Heart right ventricle (tissue), 16 donors: ENCODE measurements around the gene NEU3. TPM values are rescaled to one million over a fixed set of nuclear protein-coding genes. Genes with fewer than 3 reads are reported as not detected.

Experiments
- ATAC-seq, 8 donors: fragments of 200-7000 bp; cut with Tn5 transposase; one replicate each; pipeline ENCODE4 v1.9.1; 2020; ENCODE audit warnings: mild to moderate bottlenecking in 8 of 8, moderate library complexity in 8 of 8, moderate number of reproducible peaks in 1 of 8
- DNase-seq, 2 donors: peaks; one replicate each; pipeline ENCODE4 v3.0.0-alpha.2; 2020
- H3K27ac ChIP-seq, 10 donors: fragments of 200-600 bp; sonication (generic) in 2 of 10; one replicate each; pipeline versions ENCODE4 v1.5.0 to v1.8.0; 2020 to 2022; ENCODE audit warnings: mild to moderate bottlenecking in 3 of 10
- H3K27me3 ChIP-seq, 7 donors: fragments of 200-600 bp; one replicate each; pipeline ENCODE4 v1.8.0; 2021 to 2022; ENCODE audit warnings: mild to moderate bottlenecking in 2 of 7
- H3K36me3 ChIP-seq, 9 donors: fragments of 200-600 bp; sonication (generic) in 1 of 9; one replicate each; pipeline versions ENCODE4 v1.5.0 to v1.8.0; 2020 to 2022; ENCODE audit warnings: mild to moderate bottlenecking in 2 of 9
- H3K4me1 ChIP-seq, 9 donors: fragments of 200-600 bp; sonication (generic) in 1 of 9; one replicate each; pipeline versions ENCODE4 v1.5.0 to v1.8.0; 2020 to 2022; ENCODE audit warnings: mild to moderate bottlenecking in 4 of 9
- H3K4me3 ChIP-seq, 10 donors: fragments of 200-600 bp; sonication (generic) in 2 of 10; one replicate each; pipeline versions ENCODE4 v1.5.0 to v1.8.0; 2020 to 2022; ENCODE audit warnings: mild to moderate bottlenecking in 7 of 10, moderate library complexity in 2 of 10
- H3K9me3 ChIP-seq, 11 donors: fragments of 200-600 bp in 10 of 11; sonication (generic) in 2 of 11; one replicate each; pipeline versions ENCODE4 v1.5.0 to v1.8.0; 2013 to 2022; ENCODE audit warnings: mild to moderate bottlenecking in 2 of 11, control low read depth in 1 of 11, moderate library complexity in 1 of 11
- WGBS, 2 donors: extraction: QIAGEN DNeasy Blood & Tissue Kit; methylation state at CpG; one replicate each; pipeline ENCODE4 v1.1.7; 2013; ENCODE audit warnings: inconsistent platforms in 1 of 2; 5-methylcytosine and 5-hydroxymethylcytosine counted together
- intact Hi-C, 10 donors: fragments of 100-400 bp; cut with DNase I; formaldehyde crosslinking; loops; one replicate each; pipeline versions ENCODE4 v1.11.1 to v1.14.2; 2022
- polyA plus RNA-seq, 2 donors: library from polyadenylated mRNA; stranded (reverse); fragments of 200-250 nt; gene quantifications; one replicate each; pipeline ENCODE4 v1.2.3, GENCODE V29; 2013
- total RNA-seq, 10 donors: library from RNA; stranded (reverse); fragmentation: NEBNext Ultra II Directional in 3 of 10; extraction: Animal tissue kit (Norgen Biotek cat#: 25700) in 3 of 10; gene quantifications; one replicate each; pipeline versions ENCODE4 v1.2.1 to v1.2.4, GENCODE V29; 2021 to 2023
- TF ChIP-seq, protein P1 (sequence below), 9 donors: fragments of 200-600 bp; sonication (generic) in 2 of 9; IDR thresholded peaks; one replicate each; pipeline versions ENCODE4 v1.5.0 to v1.8.0; 2021 to 2022; ENCODE audit warnings: antibody characterized with exemption in 9 of 9, mild to moderate bottlenecking in 5 of 9, moderate library complexity in 1 of 9
- donor health status: Arrhythmogenic right ventricular cardiomyopathy.
- donor health status: ischemic (EF 13 %, LVEDD 7.1; RV severe dilation, severe dysfunction).
- donor health status: healthy with polysubstance abuse.
- donor health status: DM: no; HTN: yes; CAD: no.
- donor health status: DM: no; HTN: no; CAD: no.
- donor health status: ischemic (EF 25% LVEDD 6.9; RV normal size, moderate dysfunction).
- donor health status: ischemic (EF 25% LVEDD 5.7; RV mildly dilated, moderate dysfunction).
- donor health status: healthy.
- donor health status: DM: yes; HTN: yes; CAD: no.
- donor health status: Ischemic cardiomyopathy.
- donor health status: ischemic (EF 35%, LVEDD 5.7; RV mildly dilated, moderate dysfunction).
- donor health status: nonischemic (EF 11% LVEDD 7.7; RV severe dilation, severe dysfunction).
- donor health status: DM: yes; HTN: yes; CAD: no.
- donor health status: PGD.
- donor health status: ischemic (EF 29% LVEDD 5.4; RV normal size, mild dysfunction).
- donor health status: nonischemic (EF 23%, LVEDD 6.1; RV moderate dilation, normal function).

Gene NEU3
- total and polyA plus RNA-seq, 12 donors, result 2.6 to 16.1 (median 9.2) TPM

DNA sequence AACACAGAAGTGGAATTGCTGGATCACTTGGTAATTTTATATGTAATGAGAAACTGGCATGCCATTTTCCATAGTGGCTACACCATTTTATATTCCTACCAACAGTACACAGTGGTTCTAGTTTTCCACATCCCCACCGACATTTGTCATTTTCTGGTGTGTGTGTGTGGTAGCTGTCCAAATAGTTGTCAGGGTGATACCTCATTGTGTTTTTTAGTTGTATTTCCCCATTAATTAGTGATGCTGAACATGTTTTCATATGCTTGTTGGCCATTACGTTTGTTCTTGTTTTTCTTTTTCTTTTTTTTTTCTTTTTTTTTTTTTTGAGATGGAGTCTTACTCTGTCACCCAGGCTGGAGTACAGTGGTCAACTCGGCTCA lies 12.2 kb downstream of the NEU3 start:
- 90 to 96% methylated on average over 3 of the region's 3 CpGs for WGBS, 2 donors
- H3K4me1 ChIP-seq, result no peaks in the 10 kb centered on the region

DNA sequence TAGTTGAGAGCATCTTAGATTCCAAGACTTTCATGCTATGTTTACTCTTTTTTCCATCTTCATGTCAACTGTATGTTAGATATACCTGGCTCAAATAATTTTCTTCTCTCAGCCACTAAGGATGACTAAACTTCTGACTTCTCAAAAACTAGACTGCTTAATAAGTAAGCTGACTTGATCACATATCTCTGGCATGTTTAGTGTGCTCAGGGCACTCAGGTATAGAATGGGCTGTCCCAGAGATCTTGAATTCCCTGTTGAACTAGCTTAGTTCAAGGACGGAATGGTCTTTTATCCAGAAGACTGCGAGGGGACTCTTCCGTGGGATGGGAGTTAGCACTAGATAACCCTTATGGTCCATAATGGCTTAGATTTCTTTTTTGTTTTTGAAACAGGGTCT lies 13.0 kb downstream of the NEU3 start:
- H3K36me3 ChIP-seq, result peaks cover 0 to 45% (median 15%) of the 10 kb centered on the region in 9 donors
- H3K4me1 ChIP-seq, result no peaks in the 10 kb centered on the region
- intact Hi-C loops, result no loop called here
- no peak overlapping the region for H3K4me3 ChIP-seq
- H3K27ac ChIP-seq, result no peak overlapping the region
- ATAC-seq (no peak), DNase-seq (no peak)
- H3K27me3 ChIP-seq, result no peaks in the 10 kb centered on the region
- H3K9me3 ChIP-seq, result no peaks in the 10 kb centered on the region
- 90 to 96% methylated on average over 3 of the region's 3 CpGs for WGBS, 2 donors
- TF ChIP-seq, protein P1, sequence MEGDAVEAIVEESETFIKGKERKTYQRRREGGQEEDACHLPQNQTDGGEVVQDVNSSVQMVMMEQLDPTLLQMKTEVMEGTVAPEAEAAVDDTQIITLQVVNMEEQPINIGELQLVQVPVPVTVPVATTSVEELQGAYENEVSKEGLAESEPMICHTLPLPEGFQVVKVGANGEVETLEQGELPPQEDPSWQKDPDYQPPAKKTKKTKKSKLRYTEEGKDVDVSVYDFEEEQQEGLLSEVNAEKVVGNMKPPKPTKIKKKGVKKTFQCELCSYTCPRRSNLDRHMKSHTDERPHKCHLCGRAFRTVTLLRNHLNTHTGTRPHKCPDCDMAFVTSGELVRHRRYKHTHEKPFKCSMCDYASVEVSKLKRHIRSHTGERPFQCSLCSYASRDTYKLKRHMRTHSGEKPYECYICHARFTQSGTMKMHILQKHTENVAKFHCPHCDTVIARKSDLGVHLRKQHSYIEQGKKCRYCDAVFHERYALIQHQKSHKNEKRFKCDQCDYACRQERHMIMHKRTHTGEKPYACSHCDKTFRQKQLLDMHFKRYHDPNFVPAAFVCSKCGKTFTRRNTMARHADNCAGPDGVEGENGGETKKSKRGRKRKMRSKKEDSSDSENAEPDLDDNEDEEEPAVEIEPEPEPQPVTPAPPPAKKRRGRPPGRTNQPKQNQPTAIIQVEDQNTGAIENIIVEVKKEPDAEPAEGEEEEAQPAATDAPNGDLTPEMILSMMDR (IDR thresholded peaks at IDR 0.05), result no peak

More for the DNA sequence above, 12.2 kb downstream of the NEU3 start:
- ATAC-seq (no peak), DNase-seq (no peak)
- peaks cover 0 to 42% (median 8%) of the 10 kb centered on the region in 9 donors for H3K36me3 ChIP-seq
- no peak overlapping the region for H3K4me3 ChIP-seq
- no peak overlapping the region for H3K27ac ChIP-seq
- no peaks in the 10 kb centered on the region for H3K9me3 ChIP-seq
- intact Hi-C loops, result no loop called here
- no peaks in the 10 kb centered on the region for H3K27me3 ChIP-seq
- TF ChIP-seq, protein P1 (IDR thresholded peaks at IDR 0.05), result no peak

DNA sequence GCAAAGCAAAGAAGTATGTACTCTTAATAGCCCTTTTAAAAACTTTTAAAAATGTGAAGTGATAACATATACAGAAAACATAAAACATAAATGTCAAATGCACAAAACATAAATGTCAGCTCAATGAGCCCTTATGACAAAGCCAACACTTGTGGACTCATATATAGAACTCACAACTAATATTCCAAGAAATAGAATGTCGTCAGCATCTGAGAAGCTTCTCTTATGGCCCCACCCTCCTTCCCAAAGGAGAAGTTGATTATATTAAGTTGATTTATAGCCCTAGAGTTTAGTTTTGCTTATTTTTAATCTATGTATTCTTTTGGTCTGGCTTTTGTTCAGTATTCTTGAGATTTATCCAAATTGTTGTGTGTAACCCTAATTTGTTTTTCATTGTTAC lies 13.8 kb downstream of the NEU3 start:
- ATAC-seq, result no peak
- TF ChIP-seq, protein P1 (IDR thresholded peaks at IDR 0.05), result no peak
- Histone ChIP-seq H3K36me3 (peaks cover 0 to 45% (median 18%) of the 10 kb centered on the region in 9 donors), H3K27me3 (no peaks in the 10 kb centered on the region), H3K4me3 (no peak overlapping the region), H3K4me1 (no peaks in the 10 kb centered on the region), H3K9me3 (no peaks in the 10 kb centered on the region), H3K27ac (no peak overlapping the region)
- intact Hi-C loops, result no loop called here
- no peak for DNase-seq
- WGBS, 2 donors, result 95 to 96% methylated on average over 1 of the region's 1 CpG

DNA sequence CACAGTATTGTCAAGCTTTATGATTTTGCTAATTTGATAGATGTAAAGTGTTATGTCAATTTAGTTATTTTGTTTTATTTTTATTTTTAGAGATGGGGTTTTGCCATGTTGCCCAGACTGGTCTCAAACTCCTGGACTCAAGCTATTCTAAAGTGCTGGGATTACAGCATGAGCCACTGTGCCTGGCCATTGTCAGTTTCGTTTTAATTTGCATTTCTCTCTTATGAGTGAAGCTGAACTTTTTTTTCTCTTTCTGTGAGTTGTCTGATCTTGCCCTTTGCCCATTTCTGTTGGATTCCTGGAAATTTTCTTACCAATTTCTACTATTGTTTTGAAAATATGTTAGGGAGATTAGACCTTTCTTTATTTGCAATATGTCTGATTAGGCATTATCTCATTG lies 15.5 kb downstream of the NEU3 start:
- intact Hi-C loops, result no loop called here
- TF ChIP-seq, protein P1 (IDR thresholded peaks at IDR 0.05), result no peak
- Histone ChIP-seq H3K27me3 (no peaks in the 10 kb centered on the region), H3K4me1 (no peaks in the 10 kb centered on the region), H3K36me3 (peaks cover 0 to 49% (median 18%) of the 10 kb centered on the region in 9 donors), H3K4me3 (no peak overlapping the region), H3K9me3 (no peaks in the 10 kb centered on the region), H3K27ac (no peak overlapping the region)
- no peak for DNase-seq
- 82 to 88% methylated on average over 1 of the region's 1 CpG for WGBS, 2 donors
- no peak for ATAC-seq
